DLD1 (cell line): Measurements from ENCODE around the gene SMIM32.

ENCODE experiments used
- in situ Hi-C: cut with HindIII; loops from 2 replicates; pipeline ENCODE4 v1.10.0; 2017; ENCODE audit warnings: low sequenced_read_pairs

The SMIM32 gene

GRCh38 chr5:136208916-136209315, 16.0 kb upstream of the SMIM32 start:
- in situ Hi-C loops: no loop called here

DNA sequence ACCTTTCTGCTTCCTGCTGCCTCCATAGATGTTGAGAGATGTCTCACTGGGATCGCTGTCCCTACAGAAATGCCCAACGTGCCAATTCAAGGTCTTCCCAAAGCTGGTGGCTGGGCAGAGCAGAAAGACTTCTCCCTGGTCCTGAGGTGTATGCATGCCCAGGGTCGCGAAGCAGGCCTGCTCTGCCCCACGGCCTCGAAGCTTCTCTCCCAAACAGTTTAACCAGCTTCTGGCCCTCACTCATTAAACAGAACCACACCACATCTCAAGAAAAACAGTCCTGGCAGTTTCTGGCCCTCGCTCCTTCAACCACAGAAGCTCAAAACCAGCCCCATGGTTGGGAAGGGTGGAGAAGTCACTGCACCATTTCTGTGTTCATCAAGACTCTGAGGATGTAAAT, 14.7 kb upstream of the SMIM32 start:
- in situ Hi-C loops: no loop called here

DNA sequence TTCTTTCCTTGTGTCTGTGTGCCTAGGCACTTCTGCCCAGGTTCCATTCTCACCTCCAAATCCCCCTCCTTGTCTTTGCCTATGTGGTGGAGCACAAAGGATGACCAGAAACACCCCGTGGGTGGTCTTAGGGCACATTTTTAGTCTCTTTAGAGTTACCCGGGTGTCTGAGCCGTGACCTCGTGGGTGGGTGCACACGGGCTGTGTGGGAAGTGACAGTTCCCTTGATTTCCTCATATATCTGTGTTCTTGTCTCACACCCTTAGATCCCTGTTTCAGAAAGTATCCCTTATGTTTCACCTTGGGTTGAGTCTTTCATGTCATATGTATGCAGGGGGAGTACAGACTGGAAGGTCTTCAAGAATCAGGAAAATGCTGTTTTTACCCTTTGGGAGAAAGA, 13.4 kb upstream of the SMIM32 start:
- in situ Hi-C loops: no loop called here

- in situ Hi-C loops: no loop called here
These were observed 13.0 kb upstream of the SMIM32 start for GRCh38 chr5:136205941-136206340.

GRCh38 chr5:136205061-136205702, 12.2 kb upstream of the SMIM32 start:
- in situ Hi-C loops: no loop called here

DNA sequence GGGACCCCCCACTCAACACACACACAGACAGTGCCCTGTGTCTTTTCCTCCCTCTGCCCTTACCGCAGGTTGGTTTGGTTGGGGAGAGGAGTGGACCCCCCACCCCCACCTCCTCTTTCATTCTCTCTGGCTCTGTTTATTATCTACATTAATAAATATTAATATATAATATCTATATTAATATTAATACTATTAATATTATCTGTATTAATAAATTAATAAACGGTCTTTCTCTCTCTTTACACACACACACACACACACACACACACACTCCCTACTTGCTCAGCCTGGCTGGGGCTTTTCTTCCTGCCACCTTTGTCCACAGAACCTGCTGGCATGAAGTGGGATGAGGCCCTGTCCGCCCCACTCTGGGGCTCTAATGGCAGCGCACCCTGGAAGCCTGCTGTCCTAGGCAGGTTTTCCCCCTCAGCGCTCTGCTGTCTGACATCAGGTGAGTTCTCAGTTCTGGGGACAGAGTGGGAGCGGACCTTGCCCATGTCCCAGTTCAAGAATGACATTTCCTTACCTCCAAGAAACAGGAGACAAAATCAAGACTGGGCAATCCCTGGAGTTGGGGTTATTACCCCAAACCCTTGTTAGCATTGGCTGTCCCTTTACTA, 10.5 kb upstream of the SMIM32 start:
- in situ Hi-C loops: no loop called here

DNA sequence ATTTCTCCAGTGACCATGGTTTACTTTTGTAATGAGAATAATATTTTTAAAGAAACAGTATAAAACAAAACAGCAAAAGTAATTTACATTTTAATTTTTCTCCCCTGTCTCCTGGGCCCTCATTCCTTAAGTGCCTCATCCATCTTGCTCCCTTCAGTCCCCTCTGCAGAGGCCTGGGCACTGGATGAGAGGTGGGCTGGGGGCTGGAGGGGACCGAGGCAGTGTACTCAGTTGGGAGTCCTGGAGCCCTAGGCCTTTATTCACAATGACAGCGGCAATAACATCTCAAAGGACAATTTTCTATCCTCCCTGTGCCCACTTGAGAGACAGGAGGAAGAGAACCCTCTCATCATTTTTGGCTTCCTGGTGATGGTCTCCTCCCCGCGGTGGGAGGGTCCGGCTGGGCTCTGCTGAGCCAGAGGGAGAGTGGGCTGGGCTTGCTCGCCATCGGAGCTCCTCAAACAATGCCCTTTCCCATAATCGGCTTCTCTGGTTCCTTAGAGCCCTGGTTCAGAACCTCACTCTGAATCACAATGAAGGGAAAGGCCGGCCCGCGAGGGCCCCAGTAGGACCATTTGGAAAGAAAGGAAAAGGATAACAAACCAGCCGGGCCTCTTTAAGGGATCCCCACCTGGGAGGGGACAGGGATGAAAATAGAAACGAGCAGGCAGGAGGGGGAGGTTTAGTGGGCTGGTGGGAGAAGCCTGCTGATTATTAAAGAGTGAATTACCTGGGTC, 9.7 kb upstream of the SMIM32 start:
- in situ Hi-C loops: no loop called here

DNA sequence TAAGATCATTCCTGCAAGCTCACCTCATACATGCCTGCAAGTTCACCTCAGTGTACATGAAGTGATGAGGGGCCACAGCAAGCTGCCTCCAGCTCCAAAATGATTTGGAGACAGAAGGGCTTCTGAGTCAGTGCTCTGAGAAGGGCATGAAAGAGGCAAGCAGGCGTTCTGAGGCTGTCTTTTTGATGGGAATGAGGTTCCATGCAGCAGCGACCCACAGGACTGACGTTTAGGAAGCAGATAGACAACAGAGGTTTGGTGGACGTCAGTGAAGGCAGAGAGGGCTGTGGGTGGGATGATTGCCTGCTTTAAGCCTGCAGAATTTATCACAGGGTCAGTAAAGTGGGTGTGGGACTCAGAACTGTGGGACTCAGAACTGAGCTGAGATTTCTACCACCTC, 8.9 kb upstream of the SMIM32 start:
- in situ Hi-C loops: no loop called here

GRCh38 chr5:136200761-136201160, 7.8 kb upstream of the SMIM32 start:
- in situ Hi-C loops: no loop called here

GRCh38 chr5:136200130-136200529, 7.2 kb upstream of the SMIM32 start:
- in situ Hi-C loops: no loop called here

DNA sequence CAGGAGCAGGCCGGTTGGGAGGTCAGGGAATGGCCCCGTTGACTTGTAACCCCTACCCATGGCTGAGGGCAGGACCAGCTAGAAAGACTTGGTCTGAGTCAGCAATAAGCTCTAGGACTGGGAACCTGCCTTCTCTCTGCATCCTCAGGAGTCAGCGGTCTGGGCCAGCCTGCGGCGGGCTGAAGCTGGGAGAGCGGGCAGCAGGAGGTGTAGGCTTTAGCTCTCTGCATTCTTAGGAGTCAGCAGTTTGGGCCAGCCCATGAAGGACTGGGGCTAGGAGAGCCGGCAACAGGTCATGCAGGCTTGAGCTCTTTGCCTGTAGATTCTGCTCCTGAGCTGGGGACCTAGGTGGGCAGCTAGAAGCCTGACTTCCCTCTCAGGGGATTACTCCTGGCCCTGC, 6.4 kb upstream of the SMIM32 start:
- in situ Hi-C loops: no loop called here

- in situ Hi-C loops: no loop called here
These were observed 5.5 kb upstream of the SMIM32 start for GRCh38 chr5:136198453-136198852.

DNA sequence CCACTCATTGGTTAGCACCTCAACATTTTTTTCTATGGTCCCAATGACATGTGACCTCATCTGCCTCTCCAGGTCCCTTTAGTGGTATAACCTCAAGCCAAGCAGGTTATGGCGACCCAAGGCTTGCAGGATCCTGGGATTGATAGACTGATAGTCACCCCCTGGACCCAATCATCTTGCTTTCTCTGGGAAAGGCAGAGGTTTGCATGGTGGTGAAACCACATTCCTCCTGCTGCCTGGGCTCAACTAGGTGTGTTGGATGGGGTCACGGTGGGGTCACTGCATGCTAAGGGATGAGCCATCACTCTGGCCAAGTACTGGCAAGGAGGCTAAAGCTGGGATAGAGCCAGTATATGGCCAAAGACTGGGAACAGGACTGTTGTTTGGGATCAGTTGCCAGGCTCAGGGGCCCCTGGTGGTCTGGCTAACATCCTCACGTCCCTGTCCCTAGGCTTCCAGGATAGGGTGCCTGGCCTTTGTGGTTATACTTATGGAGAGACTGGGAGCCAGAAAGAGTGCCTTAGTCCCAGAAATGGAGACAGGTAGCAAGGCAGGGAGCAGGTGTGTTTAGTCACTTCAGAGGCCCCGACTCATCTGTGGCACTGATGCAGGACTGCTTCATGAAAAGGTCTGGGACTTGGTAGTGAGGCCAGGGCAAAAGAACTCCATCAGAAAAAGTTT, 4.6 kb upstream of the SMIM32 start:
- in situ Hi-C loops: no loop called here

GRCh38 chr5:136195971-136196820, 3.2 kb upstream of the SMIM32 start:
- in situ Hi-C loops: no loop called here

DNA sequence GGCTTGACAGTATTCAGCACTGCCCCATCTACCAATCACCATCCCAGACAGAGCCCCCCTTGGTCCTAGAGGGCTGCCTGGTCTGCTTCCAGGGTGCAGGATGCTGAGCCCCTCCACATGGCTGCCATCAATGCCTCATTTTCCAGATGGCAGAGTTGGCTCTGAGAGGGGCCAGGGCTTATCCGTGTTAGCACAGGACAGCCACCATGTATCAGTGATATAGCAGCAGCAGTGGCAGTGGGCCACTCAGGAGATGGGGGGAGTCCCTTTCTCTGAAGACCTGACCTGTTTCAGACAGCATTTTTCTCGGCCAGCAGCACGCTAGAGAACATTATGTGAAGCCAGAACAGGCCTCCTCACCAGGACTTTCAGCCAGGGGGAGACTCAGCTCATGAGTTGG, 1.6 kb upstream of the SMIM32 start:
- in situ Hi-C loops: no loop called here

GRCh38 chr5:136193322-136193935, 467 bp upstream of the SMIM32 start:
- in situ Hi-C loops: no loop called here

- in situ Hi-C loops: no loop called here
These were observed 892 bp downstream of the SMIM32 start for GRCh38 chr5:136192015-136192525.

DNA sequence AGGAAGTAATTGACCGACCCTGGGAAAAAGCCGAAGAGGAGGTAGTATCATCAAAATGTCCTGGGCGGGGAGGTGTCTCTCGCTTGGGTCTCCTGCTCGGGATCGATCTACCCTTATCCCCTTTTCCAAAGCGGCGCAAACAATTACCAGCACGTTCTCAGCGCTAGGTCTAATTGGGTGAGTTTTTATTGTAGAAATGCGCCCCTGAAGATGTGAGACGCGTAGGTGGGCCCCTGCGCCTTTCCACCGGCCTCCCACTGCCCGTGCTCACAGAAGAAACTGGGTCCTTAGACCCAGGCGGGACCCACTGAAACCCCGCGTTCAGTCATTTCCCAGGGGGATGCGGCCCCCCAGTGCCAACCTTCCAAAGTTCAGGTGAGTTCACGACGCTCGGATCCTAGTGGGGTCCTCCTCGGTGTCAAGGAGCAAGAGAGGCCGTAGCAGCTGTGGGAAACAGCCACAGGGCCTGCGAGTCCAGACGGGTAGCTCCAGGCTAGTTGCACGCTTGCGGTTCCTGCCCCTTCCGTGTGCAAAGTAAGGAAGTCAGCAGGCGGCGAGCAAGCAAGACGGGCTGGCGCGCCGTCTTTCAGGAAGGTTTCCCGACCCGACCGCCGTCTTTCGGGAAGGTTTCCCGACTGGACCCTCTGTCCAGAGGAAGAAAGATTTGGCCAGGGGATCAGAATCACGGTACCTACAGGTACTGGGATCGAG, 1.5 kb downstream of the SMIM32 start:
- in situ Hi-C loops: no loop called here

GRCh38 chr5:136190904-136191303, 2.1 kb downstream of the SMIM32 start:
- in situ Hi-C loops: no loop called here
